Cardiac fibroblast (primary cell): ENCODE data around the gene SPATS2L.

Source experiments
- DNase-seq, 2 donors: peaks; one replicate each; pipeline versions ENCODE4 v3.0.0 to v3.0.0-alpha.2; 2010; ENCODE audit warnings: low read depth in 2 of 2
- H3K4me3 ChIP-seq, 2 donors: replicated peaks in 1 of 2; 1 replicate in 1 of 2; 2 replicates in 1 of 2; pipeline ENCODE4 v1.5.1; 2011; ENCODE audit warnings: low read depth in 2 of 2, low read length in 2 of 2, mild to moderate bottlenecking in 2 of 2, moderate library complexity in 1 of 2
- CTCF ChIP-seq: IDR thresholded peaks from one replicate; pipeline ENCODE4 v1.5.1; 2011; ENCODE audit warnings: low read depth, mild to moderate bottlenecking, low read length, inconsistent platforms

SPATS2L gene

GRCh38 chr2:200300638-200301314, 5.7 kb upstream of the SPATS2L start:
- TF ChIP-seq CTCF = no peak
- peak; percentile 53 to 68 for DNase-seq
- H3K4me3 ChIP-seq = no peak overlapping the region

GRCh38 chr2:200301953-200302858, 4.3 kb upstream of the SPATS2L start:
- TF ChIP-seq CTCF = no peak
- no peak for DNase-seq
- no peak overlapping the region for H3K4me3 ChIP-seq

- DNase-seq = peak in 1 of 2 donors; percentile 86
- TF ChIP-seq CTCF = no peak
- no peak overlapping the region for H3K4me3 ChIP-seq
Observed at GRCh38 chr2:200302940-200303727, 3.4 kb upstream of the SPATS2L start.

GRCh38 chr2:200305797-200306195, 697 bp upstream of the SPATS2L start:
- DNase-seq = peak; percentile 52 to 56
- peak overlapping the region; percentile 64 to 74 for H3K4me3 ChIP-seq
- no peak for TF ChIP-seq CTCF

- TF ChIP-seq CTCF = no peak
- peak overlapping the region; percentile 73 to 74 for H3K4me3 ChIP-seq
- peak; percentile 33 to 44 for DNase-seq
Observed at GRCh38 chr2:200306931-200307723, 634 bp downstream of the SPATS2L start.
